HG03060 (cell line): Measurements from ENCODE around the gene KRTAP10-10.
"Not testable (repeated sequence)": the region's sequence is repeated elsewhere in the genome, so short reads cannot be mapped to it uniquely, and the experiment has no call there.

Experiments
- ATAC-seq: cut with Tn5 transposase; IDR thresholded peaks from one replicate; pipeline ENCODE4 v1.9.1; 2021; ENCODE audit warnings: low read depth, moderate number of reproducible peaks; ENCODE audit not compliant: unreplicated experiment

The KRTAP10-10 gene

GRCh38 chr21:44648557-44649311, 11.6 kb downstream of the KRTAP10-10 start:
- no peak for ATAC-seq

GRCh38 chr21:44649521-44650100, 12.5 kb downstream of the KRTAP10-10 start:
- no peak for ATAC-seq

- no peak for ATAC-seq
Observed at GRCh38 chr21:44650265-44650972, 13.3 kb downstream of the KRTAP10-10 start.

GRCh38 chr21:44650973-44651675, 14.0 kb downstream of the KRTAP10-10 start:
- ATAC-seq: no peak

- ATAC-seq: no peak
Observed at GRCh38 chr21:44653123-44653522, 16.0 kb downstream of the KRTAP10-10 start.

- ATAC-seq: no peak
Observed at GRCh38 chr21:44653656-44654575, 16.8 kb downstream of the KRTAP10-10 start.

- no peak for ATAC-seq
Observed at GRCh38 chr21:44654576-44655175, 17.5 kb downstream of the KRTAP10-10 start, which contains the start of gene KRTAP12-4. TSS of gene KRTAP12-4 (minus strand) at chr21:44654659. CDS start at chr21:44654614, 45 bp downstream.

GRCh38 chr21:44656868-44657267, 19.7 kb downstream of the KRTAP10-10 start:
- no peak for ATAC-seq

- ATAC-seq: no peak
Observed at GRCh38 chr21:44657635-44658540, 20.7 kb downstream of the KRTAP10-10 start, which contains the start of gene KRTAP12-3. TSS of gene KRTAP12-3 (plus strand) at chr21:44657932. CDS start at chr21:44657980, 48 bp downstream.

- no peak for ATAC-seq
Observed at GRCh38 chr21:44658541-44658910, 21.4 kb downstream of the KRTAP10-10 start.

GRCh38 chr21:44658913-44659595, 21.9 kb downstream of the KRTAP10-10 start:
- ATAC-seq: no peak

GRCh38 chr21:44661567-44661966, 24.4 kb downstream of the KRTAP10-10 start:
- ATAC-seq: not testable (repeated sequence)

- ATAC-seq: no peak
Observed at GRCh38 chr21:44664691-44665090, 27.5 kb downstream of the KRTAP10-10 start.

GRCh38 chr21:44666401-44667320, 29.5 kb downstream of the KRTAP10-10 start, which contains the start of gene KRTAP12-2:
TSS of gene KRTAP12-2 (minus strand) at chr21:44666927. CDS start at chr21:44666886, 41 bp downstream.
- ATAC-seq: no peak

GRCh38 chr21:44667612-44668011, 30.5 kb downstream of the KRTAP10-10 start:
- ATAC-seq: no peak

GRCh38 chr21:44670642-44671432, 33.7 kb downstream of the KRTAP10-10 start:
- no peak for ATAC-seq
